ENCODE data around the gene TRAPPC2L.

DNA sequence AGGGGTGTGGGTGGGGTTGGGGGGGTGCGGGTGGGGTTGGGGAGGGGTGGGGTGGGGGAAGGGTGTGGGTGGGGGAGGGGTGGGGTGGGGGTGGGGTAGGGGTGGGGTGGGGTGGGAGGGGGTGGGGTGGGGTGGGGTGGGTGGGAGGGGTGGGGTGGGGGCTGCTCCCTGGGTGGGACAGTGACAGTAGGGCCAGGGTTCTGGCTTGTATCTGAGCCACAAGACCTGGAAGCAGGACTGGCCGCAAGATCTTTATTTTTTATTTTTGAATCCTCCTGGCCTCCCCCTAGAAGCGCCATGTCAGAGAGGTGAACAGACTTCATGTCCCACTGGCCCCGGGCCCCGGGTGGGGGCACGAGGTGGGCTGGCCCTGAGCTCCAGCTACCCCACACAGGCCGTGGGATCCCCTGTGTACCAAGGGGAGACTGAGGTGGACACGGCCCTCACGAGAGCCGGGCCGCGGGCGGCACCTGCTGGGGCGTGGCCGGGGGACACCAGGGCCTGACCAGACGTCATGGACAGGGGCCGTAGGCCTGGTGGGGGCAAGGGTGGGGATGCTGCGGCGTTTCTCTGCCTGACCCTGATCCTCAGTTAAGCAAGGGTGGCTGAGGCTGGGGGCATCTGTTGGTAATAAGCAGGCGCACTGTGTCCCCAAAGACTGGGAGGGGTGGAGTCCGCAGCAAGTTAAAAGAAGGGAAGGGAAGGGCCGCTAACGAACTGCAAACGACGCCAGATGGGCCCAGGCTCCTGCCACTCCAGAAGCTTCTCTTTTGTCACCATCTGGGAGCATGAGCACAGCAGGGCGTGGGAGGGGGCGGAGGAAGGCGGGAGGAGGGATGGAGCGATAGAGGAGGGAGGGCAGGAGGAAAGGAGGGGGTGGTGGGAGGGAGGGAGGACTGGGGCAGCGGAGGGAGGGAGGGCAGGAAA lies 31.8 kb downstream of the TRAPPC2L start:
- TF ChIP-seq, protein P1, sequence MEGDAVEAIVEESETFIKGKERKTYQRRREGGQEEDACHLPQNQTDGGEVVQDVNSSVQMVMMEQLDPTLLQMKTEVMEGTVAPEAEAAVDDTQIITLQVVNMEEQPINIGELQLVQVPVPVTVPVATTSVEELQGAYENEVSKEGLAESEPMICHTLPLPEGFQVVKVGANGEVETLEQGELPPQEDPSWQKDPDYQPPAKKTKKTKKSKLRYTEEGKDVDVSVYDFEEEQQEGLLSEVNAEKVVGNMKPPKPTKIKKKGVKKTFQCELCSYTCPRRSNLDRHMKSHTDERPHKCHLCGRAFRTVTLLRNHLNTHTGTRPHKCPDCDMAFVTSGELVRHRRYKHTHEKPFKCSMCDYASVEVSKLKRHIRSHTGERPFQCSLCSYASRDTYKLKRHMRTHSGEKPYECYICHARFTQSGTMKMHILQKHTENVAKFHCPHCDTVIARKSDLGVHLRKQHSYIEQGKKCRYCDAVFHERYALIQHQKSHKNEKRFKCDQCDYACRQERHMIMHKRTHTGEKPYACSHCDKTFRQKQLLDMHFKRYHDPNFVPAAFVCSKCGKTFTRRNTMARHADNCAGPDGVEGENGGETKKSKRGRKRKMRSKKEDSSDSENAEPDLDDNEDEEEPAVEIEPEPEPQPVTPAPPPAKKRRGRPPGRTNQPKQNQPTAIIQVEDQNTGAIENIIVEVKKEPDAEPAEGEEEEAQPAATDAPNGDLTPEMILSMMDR (IDR thresholded peaks at IDR 0.05) = no peak
- TF ChIP-seq, protein P2, sequence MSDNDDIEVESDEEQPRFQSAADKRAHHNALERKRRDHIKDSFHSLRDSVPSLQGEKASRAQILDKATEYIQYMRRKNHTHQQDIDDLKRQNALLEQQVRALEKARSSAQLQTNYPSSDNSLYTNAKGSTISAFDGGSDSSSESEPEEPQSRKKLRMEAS (CRISPR knock-in tag; IDR thresholded peaks at IDR 0.05) = no peak

Measured in WTC11 (cell line).